Measurements from ENCODE around the gene TMEM191C.
"Not testable (repeated sequence)": the region's sequence is repeated elsewhere in the genome, so short reads cannot be mapped to it uniquely, and the experiment has no call there.

GRCh38 chr22:21467337-21468193 is at the start of gene TMEM191C:
- TF ChIP-seq, protein P1, sequence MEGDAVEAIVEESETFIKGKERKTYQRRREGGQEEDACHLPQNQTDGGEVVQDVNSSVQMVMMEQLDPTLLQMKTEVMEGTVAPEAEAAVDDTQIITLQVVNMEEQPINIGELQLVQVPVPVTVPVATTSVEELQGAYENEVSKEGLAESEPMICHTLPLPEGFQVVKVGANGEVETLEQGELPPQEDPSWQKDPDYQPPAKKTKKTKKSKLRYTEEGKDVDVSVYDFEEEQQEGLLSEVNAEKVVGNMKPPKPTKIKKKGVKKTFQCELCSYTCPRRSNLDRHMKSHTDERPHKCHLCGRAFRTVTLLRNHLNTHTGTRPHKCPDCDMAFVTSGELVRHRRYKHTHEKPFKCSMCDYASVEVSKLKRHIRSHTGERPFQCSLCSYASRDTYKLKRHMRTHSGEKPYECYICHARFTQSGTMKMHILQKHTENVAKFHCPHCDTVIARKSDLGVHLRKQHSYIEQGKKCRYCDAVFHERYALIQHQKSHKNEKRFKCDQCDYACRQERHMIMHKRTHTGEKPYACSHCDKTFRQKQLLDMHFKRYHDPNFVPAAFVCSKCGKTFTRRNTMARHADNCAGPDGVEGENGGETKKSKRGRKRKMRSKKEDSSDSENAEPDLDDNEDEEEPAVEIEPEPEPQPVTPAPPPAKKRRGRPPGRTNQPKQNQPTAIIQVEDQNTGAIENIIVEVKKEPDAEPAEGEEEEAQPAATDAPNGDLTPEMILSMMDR (IDR thresholded peaks at IDR 0.05): not testable (repeated sequence)
- not testable (repeated sequence) for TF ChIP-seq POLR2A (IDR thresholded peaks at IDR 0.05)

All from heart left ventricle (tissue), 13 donors.